IPS-20b (cell line): ENCODE data around the gene LUC7L3.
"Not testable (repeated sequence)": the region's sequence is repeated elsewhere in the genome, so short reads cannot be mapped to it uniquely, and the experiment has no call there.

Experiments used
- H3K27ac ChIP-seq: one replicate; pipeline ENCODE4 v1.5.1; 2013; ENCODE audit warnings: low read length
- H3K27me3 ChIP-seq: 2 replicates; pipeline ENCODE4 v1.6.1; 2013; ENCODE audit warnings: mild to moderate bottlenecking, low read length, inconsistent platforms; ENCODE audit not compliant: insufficient read depth
- H3K36me3 ChIP-seq: 2 replicates; pipeline ENCODE4 v1.6.1; 2013; ENCODE audit warnings: low read depth, mild to moderate bottlenecking, inconsistent platforms, low read length, moderate library complexity; ENCODE audit not compliant: insufficient read depth
- H3K4me1 ChIP-seq: 2 replicates; pipeline ENCODE4 v1.6.1; 2013; ENCODE audit warnings: mild to moderate bottlenecking, control low read depth, inconsistent platforms, low read length, moderate library complexity; ENCODE audit not compliant: insufficient read depth
- H3K4me3 ChIP-seq: 2 replicates; pipeline ENCODE4 v1.5.1; 2013; ENCODE audit warnings: mild to moderate bottlenecking, low read length, inconsistent platforms
- H3K9ac ChIP-seq: 2 replicates; pipeline ENCODE4 v1.6.1; 2013; ENCODE audit warnings: low read depth, mild to moderate bottlenecking, inconsistent platforms, low read length, moderate library complexity
- H3K9me3 ChIP-seq: 2 replicates; pipeline ENCODE4 v1.6.1; 2013; ENCODE audit warnings: mild to moderate bottlenecking, low read depth, low read length, inconsistent platforms; ENCODE audit not compliant: insufficient read depth

Gene LUC7L3, protein sequence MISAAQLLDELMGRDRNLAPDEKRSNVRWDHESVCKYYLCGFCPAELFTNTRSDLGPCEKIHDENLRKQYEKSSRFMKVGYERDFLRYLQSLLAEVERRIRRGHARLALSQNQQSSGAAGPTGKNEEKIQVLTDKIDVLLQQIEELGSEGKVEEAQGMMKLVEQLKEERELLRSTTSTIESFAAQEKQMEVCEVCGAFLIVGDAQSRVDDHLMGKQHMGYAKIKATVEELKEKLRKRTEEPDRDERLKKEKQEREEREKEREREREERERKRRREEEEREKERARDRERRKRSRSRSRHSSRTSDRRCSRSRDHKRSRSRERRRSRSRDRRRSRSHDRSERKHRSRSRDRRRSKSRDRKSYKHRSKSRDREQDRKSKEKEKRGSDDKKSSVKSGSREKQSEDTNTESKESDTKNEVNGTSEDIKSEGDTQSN

DNA sequence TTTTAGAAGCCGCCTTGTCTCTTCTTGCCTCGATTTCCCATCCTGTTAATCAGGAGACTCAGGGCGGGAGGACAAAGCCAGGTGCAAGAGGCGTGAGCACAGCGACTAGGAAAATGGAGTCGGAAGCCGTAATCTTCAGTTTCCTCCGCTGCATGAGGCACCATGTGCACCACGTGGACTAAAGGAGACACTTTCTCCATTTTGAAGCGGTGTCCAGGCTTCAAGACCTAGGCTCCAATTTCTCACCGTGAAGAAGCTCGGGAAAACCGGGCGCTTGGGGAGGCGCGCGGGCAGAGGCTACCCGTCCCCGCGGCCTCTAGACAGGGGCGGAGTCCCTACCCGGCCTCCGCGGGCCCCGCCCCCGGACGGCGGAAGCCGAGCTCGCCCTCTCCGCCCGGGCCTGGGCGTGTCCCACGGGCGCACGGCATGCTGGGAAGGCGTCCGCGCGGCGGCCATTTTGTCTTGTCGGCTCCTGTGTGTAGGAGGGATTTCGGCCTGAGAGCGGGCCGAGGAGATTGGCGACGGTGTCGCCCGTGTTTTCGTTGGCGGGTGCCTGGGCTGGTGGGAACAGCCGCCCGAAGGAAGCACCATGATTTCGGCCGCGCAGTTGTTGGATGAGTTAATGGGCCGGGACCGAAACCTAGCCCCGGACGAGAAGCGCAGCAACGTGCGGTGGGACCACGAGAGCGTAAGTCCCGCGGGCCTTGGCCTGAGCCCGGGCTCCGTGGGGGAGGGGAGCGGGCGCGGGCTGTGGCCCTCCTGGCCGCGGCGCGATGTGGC, at the start of gene LUC7L3:
Gene LUC7L3, plus strand, starts transcription at position 460 of the 780 bp plus-strand sequence. Its CDS starts 130 bp downstream, at position 590.
- peak within 1 kb of the TSS; percentile 97 for H3K9ac ChIP-seq
- no peaks in the 10 kb centered on the region for H3K27me3 ChIP-seq
- H3K27ac ChIP-seq, result peak within 1 kb of the TSS; percentile 90
- peaks cover 12% of the 10 kb centered on the region for H3K4me1 ChIP-seq
- H3K36me3 ChIP-seq, result no peaks in the 10 kb centered on the region; the same call in 1 of the 2 replicates
- H3K4me3 ChIP-seq, result peak within 1 kb of the TSS; percentile 74
- no peaks in the 10 kb centered on the region for H3K9me3 ChIP-seq

DNA sequence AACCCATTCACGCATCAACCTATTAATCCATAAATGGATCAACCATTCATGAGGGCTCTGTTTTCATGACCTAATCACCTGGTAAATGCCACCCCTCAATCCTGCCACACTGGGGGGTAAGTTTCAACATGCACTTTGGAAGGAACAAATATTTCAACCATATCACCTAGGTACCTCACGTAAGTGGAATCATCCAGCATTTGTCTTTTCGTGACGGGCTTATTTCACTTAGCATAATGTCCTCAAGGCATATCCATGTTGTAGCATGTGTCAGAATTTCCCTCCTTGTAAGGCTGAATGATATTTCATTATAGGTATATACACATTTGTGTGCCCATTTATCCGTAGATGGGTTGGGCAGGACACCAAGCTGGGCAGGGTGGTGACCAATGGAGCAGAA, 47.3 kb upstream of the LUC7L3 start:
- H3K36me3 ChIP-seq, result no peaks in the 10 kb centered on the region
- no peak overlapping the region for H3K4me3 ChIP-seq
- H3K9me3 ChIP-seq, result no peaks in the 10 kb centered on the region
- H3K27ac ChIP-seq, result no peak overlapping the region
- no peak overlapping the region for H3K9ac ChIP-seq
- H3K27me3 ChIP-seq, result no peaks in the 10 kb centered on the region
- 0 out of 2 replicates have a peak, but pooled peaks cover 5% of the 10 kb centered on the region for H3K4me1 ChIP-seq

DNA sequence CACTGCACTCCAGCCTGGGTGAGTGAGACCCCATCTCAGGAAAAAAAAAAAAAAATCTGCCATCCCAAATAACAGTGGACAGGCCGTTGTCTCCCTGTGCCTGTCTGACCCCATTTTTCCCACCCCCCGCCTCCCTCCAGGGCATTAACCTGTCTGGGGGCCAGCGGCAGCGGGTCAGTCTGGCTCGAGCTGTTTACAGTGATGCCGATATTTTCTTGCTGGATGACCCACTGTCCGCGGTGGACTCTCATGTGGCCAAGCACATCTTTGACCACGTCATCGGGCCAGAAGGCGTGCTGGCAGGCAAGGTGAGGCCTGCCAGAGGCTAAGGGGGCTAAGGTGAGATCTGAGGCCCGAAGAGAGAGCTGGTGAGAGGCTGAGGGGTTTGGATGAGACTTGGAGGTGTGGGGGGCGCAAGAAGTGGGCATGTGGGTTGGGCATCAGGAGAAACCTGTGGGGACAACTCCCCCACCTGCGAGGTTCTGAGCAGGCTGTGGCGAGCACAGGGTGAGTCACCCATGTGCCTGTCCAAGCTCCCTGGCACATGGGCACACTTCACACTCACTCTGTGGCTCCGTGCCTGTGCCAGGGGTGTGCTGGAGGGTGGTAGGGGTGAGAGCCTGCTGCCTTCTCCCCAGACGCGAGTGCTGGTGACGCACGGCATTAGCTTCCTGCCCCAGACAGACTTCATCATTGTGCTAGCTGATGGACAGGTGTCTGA, 46.4 kb upstream of the LUC7L3 start:
- Histone ChIP-seq H3K4me3 (no peak overlapping the region), H3K9me3 (no peaks in the 10 kb centered on the region), H3K9ac (no peak overlapping the region), H3K27ac (no peak overlapping the region), H3K4me1 (0 out of 2 replicates have a peak, but pooled peaks cover 5% of the 10 kb centered on the region), H3K27me3 (no peaks in the 10 kb centered on the region), H3K36me3 (no peaks in the 10 kb centered on the region)

DNA sequence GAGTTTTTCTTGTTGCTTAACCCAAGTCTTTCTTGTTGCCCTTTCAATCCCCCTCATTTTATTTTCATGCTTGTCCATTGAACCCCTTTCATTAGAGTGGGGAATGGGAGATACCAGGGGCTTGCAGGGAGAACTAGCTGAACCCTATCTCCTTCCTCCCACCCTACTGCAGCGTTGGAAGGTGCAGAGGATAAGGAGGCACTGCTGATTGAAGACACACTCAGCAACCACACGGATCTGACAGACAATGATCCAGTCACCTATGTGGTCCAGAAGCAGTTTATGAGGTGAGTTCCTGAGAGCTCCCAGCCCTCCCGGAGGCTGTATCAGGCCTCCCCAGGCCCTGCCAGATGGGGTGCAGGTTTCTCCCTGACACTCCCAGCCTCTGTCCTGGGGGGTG, 44.2 kb upstream of the LUC7L3 start:
- Histone ChIP-seq H3K9me3 (no peaks in the 10 kb centered on the region), H3K27me3 (no peaks in the 10 kb centered on the region), H3K27ac (no peak overlapping the region), H3K9ac (no peak overlapping the region), H3K36me3 (no peaks in the 10 kb centered on the region), H3K4me3 (no peak overlapping the region), H3K4me1 (no peaks in the 10 kb centered on the region)

DNA sequence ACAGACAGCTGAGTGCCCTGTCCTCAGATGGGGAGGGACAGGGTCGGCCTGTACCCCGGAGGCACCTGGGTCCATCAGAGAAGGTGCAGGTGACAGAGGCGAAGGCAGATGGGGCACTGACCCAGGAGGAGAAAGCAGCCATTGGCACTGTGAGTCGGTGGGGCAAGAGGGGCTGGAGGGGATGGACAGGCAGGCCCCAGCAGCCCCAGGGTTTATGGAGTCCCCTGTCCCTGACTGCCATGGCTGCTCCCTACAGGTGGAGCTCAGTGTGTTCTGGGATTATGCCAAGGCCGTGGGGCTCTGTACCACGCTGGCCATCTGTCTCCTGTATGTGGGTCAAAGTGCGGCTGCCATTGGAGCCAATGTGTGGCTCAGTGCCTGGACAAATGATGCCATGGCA, 43.8 kb upstream of the LUC7L3 start:
- H3K36me3 ChIP-seq, result no peaks in the 10 kb centered on the region
- H3K9ac ChIP-seq, result no peak overlapping the region
- no peak overlapping the region for H3K4me3 ChIP-seq
- no peaks in the 10 kb centered on the region for H3K9me3 ChIP-seq
- H3K27ac ChIP-seq, result no peak overlapping the region
- no peaks in the 10 kb centered on the region for H3K27me3 ChIP-seq
- H3K4me1 ChIP-seq, result no peaks in the 10 kb centered on the region

DNA sequence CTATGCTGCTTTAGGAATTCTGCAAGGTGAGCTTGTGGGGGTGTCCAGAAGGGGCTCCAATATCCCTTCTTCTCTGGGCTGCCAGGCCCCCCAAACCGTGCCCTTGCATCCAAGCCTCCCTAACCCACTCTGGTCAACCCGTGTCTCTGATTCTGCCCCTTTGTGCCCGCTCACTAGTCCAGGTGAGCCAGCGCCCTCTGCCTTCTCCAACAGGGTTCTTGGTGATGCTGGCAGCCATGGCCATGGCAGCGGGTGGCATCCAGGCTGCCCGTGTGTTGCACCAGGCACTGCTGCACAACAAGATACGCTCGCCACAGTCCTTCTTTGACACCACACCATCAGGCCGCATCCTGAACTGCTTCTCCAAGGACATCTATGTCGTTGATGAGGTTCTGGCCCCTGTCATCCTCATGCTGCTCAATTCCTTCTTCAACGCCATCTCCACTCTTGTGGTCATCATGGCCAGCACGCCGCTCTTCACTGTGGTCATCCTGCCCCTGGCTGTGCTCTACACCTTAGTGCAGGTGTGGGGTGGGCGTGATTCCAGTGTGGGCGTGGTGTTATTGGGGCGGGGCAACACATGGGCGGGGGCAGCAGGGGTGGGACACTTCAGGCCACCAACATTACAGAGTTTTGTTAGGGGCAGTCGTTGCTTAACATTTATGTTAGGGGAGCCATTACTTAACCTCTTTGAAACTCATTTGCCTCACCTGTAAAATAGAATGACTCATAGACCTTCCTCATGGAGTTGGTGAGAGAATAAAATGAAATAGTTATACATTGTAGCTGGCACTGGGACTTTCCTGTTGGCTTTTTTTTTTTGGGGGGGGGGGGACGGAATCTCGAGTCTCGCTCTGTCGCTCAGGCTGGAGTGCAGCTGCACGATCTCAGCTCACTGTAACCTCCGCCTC, 43.1 kb upstream of the LUC7L3 start:
- Histone ChIP-seq H3K4me3 (no peak overlapping the region), H3K9ac (no peak overlapping the region), H3K36me3 (no peaks in the 10 kb centered on the region), H3K9me3 (no peaks in the 10 kb centered on the region), H3K27ac (no peak overlapping the region), H3K4me1 (no peaks in the 10 kb centered on the region), H3K27me3 (no peaks in the 10 kb centered on the region)

DNA sequence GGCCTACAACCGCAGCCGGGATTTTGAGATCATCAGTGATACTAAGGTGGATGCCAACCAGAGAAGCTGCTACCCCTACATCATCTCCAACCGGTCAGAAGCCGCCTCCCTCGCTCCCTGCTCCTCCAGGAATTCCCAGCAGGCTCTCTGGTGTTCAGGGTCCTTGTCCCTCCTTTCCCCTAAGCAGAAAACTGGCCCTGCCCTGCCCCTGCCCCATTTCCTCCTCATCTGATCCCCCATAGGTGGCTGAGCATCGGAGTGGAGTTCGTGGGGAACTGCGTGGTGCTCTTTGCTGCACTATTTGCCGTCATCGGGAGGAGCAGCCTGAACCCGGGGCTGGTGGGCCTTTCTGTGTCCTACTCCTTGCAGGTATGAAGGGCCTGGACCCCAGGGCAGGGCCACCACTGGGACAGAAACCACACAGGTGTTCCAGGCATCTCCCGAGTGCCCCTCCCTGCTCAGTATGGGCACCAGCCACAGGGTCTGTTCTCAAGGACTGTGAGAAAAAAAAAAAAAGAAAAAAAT, 41.5 kb upstream of the LUC7L3 start:
- H3K27me3 ChIP-seq, result no peaks in the 10 kb centered on the region
- H3K9ac ChIP-seq, result no peak overlapping the region
- H3K4me1 ChIP-seq, result no peaks in the 10 kb centered on the region
- no peaks in the 10 kb centered on the region for H3K9me3 ChIP-seq
- no peak overlapping the region for H3K4me3 ChIP-seq
- no peak overlapping the region for H3K27ac ChIP-seq
- no peaks in the 10 kb centered on the region for H3K36me3 ChIP-seq

DNA sequence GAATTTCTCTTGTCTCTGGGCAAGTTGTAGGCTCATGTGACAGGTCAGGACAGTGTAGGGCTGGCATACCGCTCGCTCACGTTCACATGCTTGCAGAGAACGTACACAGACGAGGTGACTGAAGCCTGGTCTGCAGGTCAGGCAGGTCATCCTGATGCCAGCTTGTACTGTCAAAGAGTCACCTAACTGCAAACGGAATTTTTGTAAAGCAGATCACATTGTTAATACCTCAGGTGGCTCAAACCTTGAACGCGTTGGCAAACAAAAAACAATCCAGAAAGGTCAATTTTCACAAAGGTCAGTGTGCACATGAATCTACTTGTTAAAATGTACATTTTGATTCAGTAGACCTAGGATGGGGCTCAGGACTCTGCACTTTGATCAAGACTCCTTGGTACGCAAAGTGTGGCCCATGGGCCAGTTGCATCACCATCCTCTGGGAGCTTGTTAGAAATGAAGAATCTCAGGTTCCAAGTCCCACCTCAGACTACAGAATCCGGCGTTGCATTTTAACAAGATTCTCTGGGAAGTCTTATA, 40.3 kb upstream of the LUC7L3 start:
- H3K36me3 ChIP-seq, result no peaks in the 10 kb centered on the region
- no peak overlapping the region for H3K4me3 ChIP-seq
- no peaks in the 10 kb centered on the region for H3K9me3 ChIP-seq
- no peak overlapping the region for H3K27ac ChIP-seq
- H3K27me3 ChIP-seq, result no peaks in the 10 kb centered on the region
- no peak overlapping the region for H3K9ac ChIP-seq
- H3K4me1 ChIP-seq, result no peaks in the 10 kb centered on the region

DNA sequence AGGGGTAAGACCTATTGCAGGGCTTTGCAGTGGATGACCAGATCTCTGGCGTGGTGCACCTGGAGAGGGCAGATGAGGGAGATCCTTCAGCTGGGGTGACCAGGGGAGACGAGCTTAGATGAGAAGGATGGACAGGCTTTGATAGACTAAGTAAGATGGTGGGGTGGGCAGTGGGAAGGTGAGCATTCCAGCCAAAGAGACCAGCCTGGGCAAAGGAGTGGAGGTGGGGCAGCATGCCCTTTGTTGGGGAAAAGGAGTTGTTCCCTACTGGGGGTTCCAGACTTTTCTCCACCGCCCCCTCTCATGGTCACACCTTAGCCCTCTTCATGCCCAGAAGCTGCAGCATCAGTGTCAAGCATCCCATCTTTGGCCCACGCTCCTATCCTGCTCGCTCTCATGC, 39.3 kb upstream of the LUC7L3 start:
- Histone ChIP-seq H3K27ac (no peak overlapping the region), H3K27me3 (no peaks in the 10 kb centered on the region), H3K9me3 (no peaks in the 10 kb centered on the region), H3K4me3 (no peak overlapping the region), H3K9ac (no peak overlapping the region), H3K36me3 (no peaks in the 10 kb centered on the region), H3K4me1 (no peaks in the 10 kb centered on the region)

DNA sequence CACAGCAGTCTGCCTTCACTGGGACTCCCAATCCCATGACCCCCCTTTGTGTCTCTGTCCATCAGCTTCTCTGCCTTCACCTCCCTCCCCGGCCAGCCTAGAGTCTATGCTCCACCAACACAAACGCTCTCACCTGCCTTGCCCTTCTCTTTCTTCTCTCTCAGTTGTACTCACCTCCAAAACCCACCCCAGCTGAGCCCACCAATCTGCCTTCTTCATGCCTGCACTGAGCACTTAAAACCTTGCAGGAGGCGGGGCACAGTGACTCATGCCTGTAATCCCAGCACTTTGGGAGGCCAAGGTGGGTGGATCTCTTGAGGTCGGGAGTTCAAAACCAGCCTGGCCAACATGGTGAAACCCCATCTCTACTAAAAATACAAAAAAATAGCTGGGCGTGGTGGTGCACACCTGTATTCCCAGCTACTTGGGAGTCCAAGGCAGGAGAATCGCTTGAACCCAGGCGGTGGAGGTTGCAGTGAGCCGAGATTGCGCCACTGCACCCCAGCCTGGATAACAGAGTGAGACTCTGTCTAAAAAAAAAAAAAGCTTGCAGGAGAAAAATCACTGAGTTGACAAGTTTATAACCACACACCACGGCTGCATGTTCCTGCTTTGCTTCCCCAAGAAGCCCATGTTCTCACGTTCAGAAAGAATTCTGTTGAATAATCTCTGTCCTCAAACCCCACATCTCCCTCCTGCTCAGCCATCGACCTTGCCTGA, 38.7 kb upstream of the LUC7L3 start:
- H3K9me3 ChIP-seq, H3K4me1 ChIP-seq, H3K27ac ChIP-seq, H3K4me3 ChIP-seq, H3K36me3 ChIP-seq, H3K9ac ChIP-seq, H3K27me3 ChIP-seq: not testable (repeated sequence)
